Measurements from ENCODE around the gene DVL1. TPM values are rescaled to one million over a fixed set of nuclear protein-coding genes. Genes with fewer than 3 reads are reported as not detected.

The DVL1 gene
- total and polyA plus RNA-seq, 10 of the 15 experiments (the other 5 are each of a cell fraction or from before 2014, with no cell fraction given) = 0.10 to 31.1 (median 4.6) TPM

- ChIA-PET RAD21 (ENCODE audit: unreplicated experiment) (no interaction called here), SMC1A (ENCODE audit: uncharacterized antibody, unreplicated experiment) (no interaction called here), POLR2A (no interaction called here), CTCF (no interaction called here)
- Histone ChIP-seq H3K79me2 (ENCODE audit: control insufficient read depth, insufficient read depth, low read length) (peaks cover 29% of the 10 kb centered on the region), H3K9me3 (replicated peaks; ENCODE audit: control insufficient read depth, insufficient read depth, low read length) (no peaks in the 10 kb centered on the region), H3K9ac (ENCODE audit: control insufficient read depth, insufficient read depth, low read length) (no peak overlapping the region), H2AFZ (ENCODE audit: control insufficient read depth, low read depth, low read length) (no peak overlapping the region), H3K27me3 (replicated peaks in 1 of 2; ENCODE audit: control insufficient read depth in 2 of 2, insufficient read depth in 2 of 2, low read length in 1 of 2) (no peaks in the 10 kb centered on the region), H3K4me2 (ENCODE audit: control insufficient read depth, insufficient read depth) (no peak overlapping the region), H3K27ac (ENCODE audit: control insufficient read depth, insufficient read depth) (no peak overlapping the region), H4K20me1 (ENCODE audit: control insufficient read depth, insufficient read depth) (no peaks in the 10 kb centered on the region), H3K4me3 (no peak overlapping the region), H3K36me3 (ENCODE audit: control insufficient read depth in 2 of 2, insufficient read depth in 2 of 2, low read length in 1 of 2) (no peaks in the 10 kb centered on the region), H3K4me1 (ENCODE audit: control insufficient read depth, insufficient read depth, low read length) (peaks cover 10% of the 10 kb centered on the region)
- no TSS peak for BruUV-seq (replicated peaks)
- intact Hi-C loops (cut with micrococcal nuclease; ENCODE audit: unreplicated experiment) = no loop called here
- FAIRE-seq (no peak), DNase-seq (ENCODE audit: low read depth, low spot score) (no peak), ATAC-seq (no peak)
- TF ChIP-seq SP1 (IDR thresholded peaks at IDR 0.05; ENCODE audit: low read depth, low read length) (no peak), MYB (IDR thresholded peaks at IDR 0.05; ENCODE audit: borderline replicate concordance, low read depth, low read length) (no peak), IKZF1 (conservative IDR thresholded peaks at IDR 0.05) (no peak), ASH2L (IDR thresholded peaks at IDR 0.05; ENCODE audit: borderline replicate concordance, low read depth) (no peak)
- in situ Hi-C loops (cut with MboI) = no loop called here
- WGBS (ENCODE audit: insufficient coverage, insufficient replicate concordance, low lambda C conversion rate, missing lambda C conversion rate) = 92% methylated on average over 35 of the region's 40 CpGs
These were observed 21.9 kb downstream of the DVL1 start for GRCh38 chr1:1327291-1327690.

GRCh38 chr1:1326075-1326605 is 23.1 kb downstream of the DVL1 start:
- intact Hi-C loops (cut with micrococcal nuclease; ENCODE audit: unreplicated experiment) = no loop called here
- WGBS (ENCODE audit: insufficient coverage, insufficient replicate concordance, low lambda C conversion rate, missing lambda C conversion rate) = 24% methylated on average over 8 of the region's 8 CpGs
- Histone ChIP-seq H3K9me3 (replicated peaks; ENCODE audit: control insufficient read depth, insufficient read depth, low read length) (no peaks in the 10 kb centered on the region), H4K20me1 (ENCODE audit: control insufficient read depth, insufficient read depth) (no peaks in the 10 kb centered on the region), H3K4me1 (ENCODE audit: control insufficient read depth, insufficient read depth, low read length) (peaks cover 10% of the 10 kb centered on the region), H3K36me3 (ENCODE audit: control insufficient read depth in 2 of 2, insufficient read depth in 2 of 2, low read length in 1 of 2) (no peaks in the 10 kb centered on the region), H3K27ac (ENCODE audit: control insufficient read depth, insufficient read depth) (peak overlapping the region; percentile 39; the same call in 1 of the 2 replicates), H3K4me2 (ENCODE audit: control insufficient read depth, insufficient read depth) (peak overlapping the region; percentile 99), H3K9ac (ENCODE audit: control insufficient read depth, insufficient read depth, low read length) (peak overlapping the region; percentile 90), H3K79me2 (ENCODE audit: control insufficient read depth, insufficient read depth, low read length) (peaks cover 40% of the 10 kb centered on the region), H3K27me3 (replicated peaks in 1 of 2; ENCODE audit: control insufficient read depth in 2 of 2, insufficient read depth in 2 of 2, low read length in 1 of 2) (no peaks in the 10 kb centered on the region), H2AFZ (ENCODE audit: control insufficient read depth, low read depth, low read length) (no peak overlapping the region), H3K4me3 (peak overlapping the region; percentile 87)
- ChIA-PET CTCF (no interaction called here), POLR2A (no interaction called here), RAD21 (ENCODE audit: unreplicated experiment) (no interaction called here), SMC1A (ENCODE audit: uncharacterized antibody, unreplicated experiment) (no interaction called here)
- in situ Hi-C loops (cut with MboI) = no loop called here
- DNase-seq (ENCODE audit: low read depth, low spot score) = no peak
- no peak for FAIRE-seq
- TSS peak; percentile 72 for BruUV-seq (replicated peaks)
- ATAC-seq = no peak
- TF ChIP-seq CBX5 (IDR thresholded peaks at IDR 0.05; ENCODE audit: low read depth) (no peak), RFX5 (IDR thresholded peaks at IDR 0.05; ENCODE audit: low read depth, low read length) (no peak)
